NCI-H1417 (cell line): Measurements from ENCODE around the gene ETAA1.

Experiments
- DNase-seq, 3 experiments: peaks; one replicate each; lab custom pipeline; 2025; lab: John Stamatoyannopoulos, UW

ETAA1 gene

DNA sequence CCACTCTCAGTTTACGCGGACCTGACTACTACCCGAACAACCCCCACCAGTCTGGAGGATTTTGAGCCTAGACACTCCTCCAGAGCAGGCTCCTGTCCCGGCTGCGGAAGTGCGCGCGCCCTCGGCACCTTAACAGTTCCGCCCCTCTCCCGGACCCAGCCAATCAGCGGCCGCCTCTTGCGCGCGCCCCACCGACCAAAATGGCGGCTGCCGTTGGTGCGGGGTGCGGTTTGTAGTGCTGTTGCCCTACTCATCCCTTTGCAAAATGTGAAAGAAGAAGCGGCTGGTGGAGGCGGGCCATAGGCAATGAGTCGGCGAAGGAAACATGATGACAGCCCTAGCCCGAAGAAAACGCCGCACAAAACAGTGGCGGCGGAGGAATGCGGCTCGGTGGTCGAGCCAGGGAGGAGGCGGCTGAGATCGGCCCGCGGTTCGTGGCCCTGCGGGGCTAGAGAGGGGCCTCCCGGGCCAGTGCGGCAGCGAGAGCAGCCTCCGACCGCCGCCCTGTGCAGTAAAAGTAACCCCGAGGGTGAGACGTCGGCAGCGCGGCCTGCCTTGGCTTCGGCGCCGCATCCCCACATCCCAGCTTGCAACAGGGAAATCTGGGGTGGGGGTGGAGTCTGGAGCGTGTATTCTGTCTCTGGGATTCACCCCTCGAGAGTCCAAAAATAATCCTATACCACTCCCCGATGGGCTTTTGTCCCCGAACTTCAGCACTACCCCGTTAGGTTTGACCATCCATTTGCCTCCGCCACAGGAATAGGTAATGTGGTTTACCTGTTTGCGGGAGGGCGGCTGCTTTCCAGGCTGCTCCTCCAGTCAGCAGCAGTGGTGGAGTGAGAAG lies at the start of gene ETAA1:
Gene ETAA1, plus strand, starts transcription at position 191 of the 844 bp plus-strand sequence. Its CDS starts 116 bp downstream, at position 307.
- peak; percentile 92 to 96 (median 95) for DNase-seq

DNA sequence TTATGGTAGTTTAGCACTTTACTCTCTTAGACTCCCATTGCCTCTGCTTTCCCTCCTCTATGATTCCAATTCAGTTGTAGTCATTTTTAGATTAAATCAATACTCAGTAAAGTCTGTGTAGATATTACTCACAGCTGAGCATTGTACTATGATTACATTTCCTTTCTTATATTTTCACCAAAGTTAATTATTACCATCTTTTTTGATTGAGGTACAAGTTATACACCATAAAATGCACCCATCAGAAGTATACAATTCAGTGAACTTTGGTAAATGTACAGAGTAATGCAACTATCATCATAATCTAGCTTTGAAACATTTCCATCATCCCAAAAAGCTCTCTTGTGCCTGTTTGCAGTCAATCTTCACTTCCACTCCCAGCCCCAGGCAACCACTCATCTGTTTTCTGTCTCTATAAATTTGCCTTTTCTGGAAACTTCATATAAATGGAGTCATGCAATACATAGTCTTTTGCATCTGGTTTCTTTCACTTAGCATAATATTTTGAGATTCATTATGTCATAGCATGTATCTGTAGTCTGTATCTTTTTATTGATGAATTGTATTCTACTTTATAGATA lies 30.2 kb upstream of the ETAA1 start:
- DNase-seq, result no peak

DNA sequence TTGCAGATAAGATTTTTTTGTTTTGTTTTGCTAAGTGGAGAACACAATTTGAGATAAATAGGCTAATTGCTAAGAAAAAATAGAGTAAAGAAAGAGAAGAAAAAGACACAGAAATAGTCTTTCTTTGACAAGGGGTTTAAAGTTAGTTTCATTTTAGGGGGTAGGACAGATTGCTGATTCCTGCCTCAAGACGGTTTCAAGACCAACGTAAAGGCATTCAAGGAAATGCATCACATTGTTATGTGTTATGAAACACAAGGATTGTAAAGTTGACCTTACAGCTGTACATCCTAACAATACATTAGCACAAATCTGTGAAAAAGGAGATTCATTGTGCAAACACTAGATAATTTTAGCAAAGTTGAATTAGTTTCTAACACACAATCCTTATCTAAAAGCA lies 22.7 kb upstream of the ETAA1 start:
- no peak for DNase-seq

DNA sequence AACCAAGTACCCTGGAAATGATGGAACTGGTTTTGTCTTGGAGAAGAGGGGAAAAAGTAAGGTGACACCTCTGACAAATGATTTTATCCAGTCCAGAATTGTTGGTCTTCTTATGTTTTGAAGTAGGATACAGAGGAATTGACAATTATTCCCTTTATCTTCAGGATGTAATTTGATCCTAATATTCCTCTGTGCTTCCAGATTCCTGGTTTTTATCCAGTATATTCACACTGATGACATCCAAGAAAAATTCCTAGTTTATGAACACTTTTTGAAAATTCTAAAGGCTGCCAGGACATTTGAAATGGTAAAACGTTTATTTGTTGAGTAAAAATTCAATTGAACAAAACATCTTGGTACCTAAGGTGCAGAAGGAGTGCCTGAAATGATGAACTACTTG lies 22.2 kb upstream of the ETAA1 start:
- DNase-seq, result no peak

DNA sequence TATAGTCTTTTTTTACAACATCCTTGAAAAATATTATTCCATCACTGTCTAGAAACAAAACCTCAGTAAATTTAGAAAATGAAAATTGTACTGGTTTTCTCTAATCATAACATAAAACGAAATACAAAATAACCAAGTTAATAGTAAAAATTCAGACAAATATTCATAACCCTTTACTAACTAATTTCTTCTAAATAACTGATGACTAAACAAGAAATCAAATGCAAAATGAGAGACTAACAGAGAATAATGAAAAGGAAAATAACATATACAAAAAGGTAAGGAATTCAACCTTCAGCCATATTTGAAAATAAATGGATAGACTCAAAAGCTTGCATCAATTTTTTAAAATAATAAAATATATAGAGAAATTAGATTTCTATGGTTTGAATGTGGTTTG lies 18.6 kb upstream of the ETAA1 start:
- no peak for DNase-seq

DNA sequence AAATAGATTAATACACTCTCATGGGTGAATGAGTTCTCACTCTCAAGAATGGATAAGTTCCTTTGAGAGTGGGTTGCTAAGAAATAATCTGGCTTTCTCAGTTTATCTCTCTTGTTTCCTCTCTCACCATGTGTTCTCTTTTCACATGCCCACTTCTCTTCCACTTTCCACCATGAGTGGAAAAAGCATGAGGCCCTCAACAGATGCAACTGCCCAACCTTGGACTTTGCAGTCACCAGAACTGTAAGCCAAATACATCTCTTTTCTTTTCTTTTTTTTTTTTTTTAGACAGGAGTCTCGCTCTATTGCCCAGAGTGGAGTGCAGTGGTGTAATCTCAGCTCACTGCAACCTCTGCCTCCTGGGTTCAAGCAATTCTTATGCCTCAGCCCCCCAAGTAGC lies 18.1 kb upstream of the ETAA1 start:
- DNase-seq, result no peak

DNA sequence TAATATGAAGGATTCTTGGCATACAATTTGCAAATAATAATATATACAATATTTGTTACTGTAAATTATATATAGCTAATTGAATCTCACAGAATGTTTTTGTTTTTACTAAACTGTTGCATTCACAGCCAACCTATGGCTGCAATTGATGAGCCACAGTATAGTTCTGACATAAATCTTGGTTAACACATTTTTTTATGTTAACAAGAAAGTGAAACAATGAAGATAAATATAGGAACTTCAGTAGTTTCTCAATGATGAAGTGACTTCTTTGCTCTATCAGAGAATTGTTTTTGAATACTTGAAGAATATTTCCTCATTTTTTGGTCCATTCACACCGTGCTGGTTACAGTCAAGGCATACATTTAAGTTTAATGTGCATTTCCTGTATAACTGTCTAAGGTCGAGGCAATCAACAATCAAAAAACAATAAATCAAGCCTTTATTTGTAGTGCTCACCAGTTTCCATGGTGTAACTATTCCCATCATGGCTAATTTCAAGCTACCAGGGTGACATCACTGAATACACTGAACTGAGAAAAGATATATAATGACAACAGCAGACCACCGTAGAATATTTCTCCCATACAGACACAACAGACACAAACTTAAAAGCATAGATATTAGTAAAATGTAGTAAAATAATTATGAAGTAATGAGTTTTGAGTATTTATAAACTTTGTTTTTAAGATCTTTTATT lies 12.9 kb upstream of the ETAA1 start:
- peak in 1 of 3 experiments; percentile 16 for DNase-seq

DNA sequence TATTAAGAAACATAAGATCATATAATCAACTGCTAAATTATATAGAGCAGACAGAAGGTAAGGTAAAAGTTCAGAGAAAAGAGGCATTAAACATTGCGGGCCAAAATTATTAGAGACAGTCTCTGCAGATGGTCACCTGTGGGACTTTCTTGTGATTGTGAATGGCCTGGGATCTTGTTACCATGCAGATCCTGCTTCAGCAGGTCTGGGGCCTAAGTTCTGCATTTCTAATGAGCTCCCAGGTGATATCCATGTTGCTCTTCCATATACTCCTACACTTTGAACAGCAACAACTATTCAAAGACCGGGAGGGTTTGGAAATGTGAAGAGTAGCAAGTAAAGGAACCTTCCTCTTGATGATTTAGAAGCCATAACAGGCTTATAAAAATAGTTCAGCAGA lies 8.5 kb upstream of the ETAA1 start:
- DNase-seq, result no peak

DNA sequence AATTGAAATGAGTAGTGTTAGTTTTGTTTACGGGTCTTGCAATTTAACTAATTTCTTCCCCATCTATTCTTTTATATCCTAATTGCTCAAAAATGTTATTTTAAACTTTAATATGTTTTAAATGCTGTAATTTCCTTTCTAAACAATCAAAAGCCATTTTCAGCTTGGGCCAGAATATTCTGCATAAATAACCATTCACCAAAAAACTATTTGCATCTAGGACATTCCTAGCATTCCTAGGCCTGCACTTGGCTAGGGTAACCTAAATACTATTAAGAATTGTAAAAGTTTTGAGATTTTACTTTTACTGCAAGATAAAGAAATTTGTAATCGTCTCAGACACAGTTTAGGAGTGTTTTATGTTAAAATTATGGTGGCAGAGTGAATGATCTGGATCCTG lies 7.8 kb upstream of the ETAA1 start:
- no peak for DNase-seq

DNA sequence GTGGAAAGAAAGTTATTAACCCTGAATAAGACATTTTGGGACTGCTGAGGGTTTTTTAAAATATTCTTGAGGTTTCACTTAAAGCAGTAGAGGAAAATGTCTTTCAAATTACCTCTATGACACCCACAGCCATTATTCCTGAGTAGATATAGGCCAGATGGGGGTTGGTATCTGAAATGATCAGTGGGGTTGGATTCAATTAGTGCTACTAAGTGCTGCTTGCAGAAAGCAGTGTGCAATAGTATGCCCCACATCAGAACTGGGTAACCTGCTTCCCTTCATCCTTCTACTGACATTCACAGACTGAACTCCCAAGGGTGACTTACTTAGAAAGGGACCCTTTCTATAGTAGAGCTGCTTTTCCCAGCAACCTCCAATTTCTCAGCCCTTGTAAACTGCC lies 7.3 kb upstream of the ETAA1 start:
- no peak for DNase-seq

DNA sequence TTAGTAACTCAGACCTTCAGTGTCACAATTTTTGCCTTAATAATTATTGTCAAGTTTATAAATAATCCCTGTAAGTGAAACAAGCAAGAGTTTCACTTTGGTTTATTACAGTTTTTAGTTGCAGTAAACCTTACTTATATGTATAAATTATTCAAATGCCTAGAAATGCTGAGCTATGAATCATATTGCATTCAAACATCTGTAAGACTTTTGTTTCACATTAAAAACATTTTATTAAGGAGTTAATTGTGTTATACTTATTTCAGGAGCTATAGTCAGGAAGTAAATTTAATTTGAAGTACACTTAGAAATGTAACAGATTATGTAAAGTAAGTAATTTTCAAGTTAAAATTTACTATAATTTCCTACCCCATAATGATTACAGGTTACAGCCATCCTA lies 3.9 kb upstream of the ETAA1 start:
- DNase-seq, result no peak

DNA sequence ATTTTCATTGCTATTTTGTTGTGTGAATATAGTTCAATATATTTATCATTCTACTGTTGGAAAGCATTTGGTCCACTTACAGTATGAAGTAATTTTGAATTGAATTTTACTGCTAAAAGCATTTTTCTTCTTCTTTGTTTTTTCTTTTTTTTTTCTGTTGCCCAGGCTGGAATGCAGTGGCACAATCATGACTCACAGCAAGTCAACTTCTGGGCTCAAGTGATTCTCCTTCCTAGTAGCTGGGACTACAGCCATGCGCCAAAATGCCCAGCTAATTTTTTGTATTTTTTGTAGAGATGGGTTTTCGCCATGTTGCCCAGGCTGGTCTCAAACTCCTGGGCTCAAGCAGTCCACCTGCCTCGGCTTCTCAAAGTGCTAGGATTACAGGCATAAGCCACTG lies 2.4 kb upstream of the ETAA1 start:
- DNase-seq, result no peak

DNA sequence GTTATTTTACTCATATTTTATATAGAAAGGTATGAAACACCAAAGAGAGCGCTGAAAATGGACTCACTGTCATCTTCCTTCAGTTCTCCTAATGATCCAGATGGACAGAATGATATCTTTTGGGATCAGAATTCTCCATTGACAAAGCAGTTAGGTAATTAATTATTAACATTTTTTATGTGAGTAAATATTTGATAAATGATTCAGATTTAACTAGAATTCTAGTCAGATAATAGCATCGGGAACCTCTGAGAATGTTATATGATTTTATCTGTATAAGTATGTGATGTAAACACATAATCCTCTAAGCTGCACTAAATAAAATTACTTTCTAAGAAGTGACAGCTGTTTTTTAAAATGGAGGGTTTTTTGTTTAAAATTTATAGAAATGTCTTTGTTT lies 2.0 kb downstream of the ETAA1 start:
- DNase-seq, result no peak

DNA sequence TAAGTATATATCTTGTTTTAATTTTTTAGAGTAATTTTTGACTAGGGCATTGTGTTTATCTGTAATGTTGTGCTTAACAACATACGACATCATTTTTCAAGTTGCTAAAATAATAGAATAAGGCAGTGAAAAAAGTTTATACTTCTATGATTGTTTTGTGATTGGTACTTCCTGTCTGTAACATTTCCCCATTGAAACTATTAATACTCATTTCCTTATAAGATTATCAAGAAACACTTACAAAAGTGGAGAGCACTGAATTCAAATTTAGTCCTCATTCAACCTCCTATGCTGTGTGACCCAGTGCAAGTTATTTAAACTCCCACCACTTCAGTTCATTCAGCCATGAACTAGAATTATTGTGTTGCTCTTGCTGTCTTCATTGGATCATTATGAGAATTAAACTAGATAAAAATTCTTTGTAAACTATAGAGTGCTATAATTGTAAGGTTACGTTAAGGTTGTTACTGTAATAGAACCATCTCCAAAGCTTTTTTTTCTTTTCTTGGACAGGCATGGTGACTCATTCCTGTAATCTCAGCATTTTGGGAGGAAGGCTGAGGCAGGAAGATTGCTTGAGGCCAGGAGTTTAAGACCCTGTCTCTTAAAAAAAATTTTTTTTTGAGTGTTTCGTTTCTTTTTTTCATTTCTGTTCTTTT lies 2.8 kb downstream of the ETAA1 start:
- DNase-seq, result peak in 1 of 3 experiments; percentile 42

DNA sequence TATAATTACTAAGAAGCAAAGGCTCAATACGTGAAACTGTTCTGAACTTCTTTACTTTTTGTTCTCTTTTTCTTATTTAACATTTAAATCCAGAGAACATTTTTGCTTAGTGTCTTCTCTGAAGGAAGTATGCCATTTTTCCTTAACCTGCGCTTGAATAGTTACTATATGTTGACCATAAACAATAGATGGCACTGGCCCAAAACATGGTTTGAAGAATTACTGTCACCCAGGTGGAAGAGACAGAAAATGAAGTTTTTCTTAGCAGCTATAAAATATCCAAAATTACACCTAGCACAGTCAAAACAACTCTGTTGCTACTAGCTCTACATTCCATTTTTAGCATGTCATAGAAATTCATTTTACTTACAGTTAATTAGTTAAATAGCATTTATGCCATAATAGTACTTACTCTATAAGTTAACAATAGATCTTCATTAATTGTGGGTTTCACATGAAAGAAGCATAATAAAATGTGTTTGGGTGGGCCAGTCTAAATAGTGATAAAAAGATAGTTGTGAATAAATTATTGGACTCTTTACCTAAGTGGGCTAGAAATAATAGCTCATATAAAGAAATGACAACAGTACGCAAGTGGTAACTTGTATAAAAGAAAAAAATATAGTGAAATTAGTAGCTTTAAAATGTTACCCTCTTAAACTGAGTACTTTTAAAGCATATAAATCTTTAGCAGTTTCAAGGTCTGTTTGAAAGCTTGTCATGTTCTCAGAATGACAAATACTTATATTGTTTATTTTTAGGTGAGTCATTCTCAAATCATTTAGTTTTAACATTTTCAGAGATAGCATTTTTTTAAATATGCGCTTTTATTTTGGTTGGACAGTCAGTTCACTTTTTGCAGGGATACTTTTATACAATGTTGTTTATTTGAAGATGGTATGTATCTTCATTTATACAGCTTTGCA lies 3.7 kb downstream of the ETAA1 start:
- DNase-seq, result peak in 2 of 3 experiments; percentile 22 to 77

DNA sequence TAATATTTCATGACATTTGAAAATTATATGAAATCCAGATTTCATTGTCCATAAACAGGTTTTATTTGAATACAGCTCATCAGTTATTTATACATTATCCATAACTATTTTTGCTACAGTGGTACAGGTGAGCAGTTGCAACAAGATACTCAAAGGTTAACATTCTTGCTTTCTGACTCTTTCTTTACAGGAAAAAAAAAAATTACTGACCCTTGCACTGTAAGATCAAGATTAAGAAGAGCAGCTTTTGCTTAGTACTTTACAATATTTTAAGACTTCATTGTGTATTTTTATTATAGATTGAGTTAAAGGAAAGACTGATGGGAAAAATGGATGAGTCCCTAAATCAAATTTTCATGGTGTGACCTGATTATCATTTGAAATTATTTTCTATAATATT lies 11.2 kb downstream of the ETAA1 start:
- DNase-seq, result no peak

DNA sequence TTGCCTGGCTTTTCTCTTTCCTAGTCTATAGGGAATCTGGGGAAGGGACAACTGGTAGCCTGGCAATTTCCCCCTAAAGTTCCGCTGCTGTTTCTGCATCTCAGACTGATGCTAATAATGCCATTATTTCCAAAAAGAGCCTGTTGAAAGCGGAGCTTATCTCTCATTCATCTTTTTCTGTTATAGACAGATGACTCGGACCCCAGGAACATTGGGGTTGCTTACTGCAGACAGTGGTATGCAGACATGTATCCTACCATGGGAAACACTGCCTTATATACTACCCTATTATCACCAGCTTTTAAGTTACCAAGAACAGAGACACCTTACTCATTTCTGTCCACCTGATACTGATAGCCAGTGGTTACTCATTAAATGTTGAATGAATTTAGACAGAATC lies 15.3 kb downstream of the ETAA1 start:
- no peak for DNase-seq

DNA sequence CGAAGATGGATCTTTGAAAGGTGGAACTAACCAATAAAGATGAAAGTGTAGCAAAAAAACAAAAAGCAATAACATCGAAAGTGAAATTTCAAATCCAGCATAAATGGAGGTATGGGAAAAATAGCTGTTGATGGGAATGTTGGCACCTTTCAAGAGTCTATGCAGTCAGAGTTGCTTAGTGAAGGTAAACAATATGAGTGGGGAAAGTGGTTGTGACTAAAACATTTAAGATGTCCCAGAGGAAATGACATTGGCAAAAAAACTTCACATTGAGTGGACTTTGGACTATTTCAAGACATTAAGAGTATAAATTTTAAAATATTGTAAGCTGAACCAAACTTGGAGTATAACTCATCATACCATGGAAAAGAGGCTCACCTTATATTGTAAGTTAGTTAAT lies 17.7 kb downstream of the ETAA1 start:
- no peak for DNase-seq

DNA sequence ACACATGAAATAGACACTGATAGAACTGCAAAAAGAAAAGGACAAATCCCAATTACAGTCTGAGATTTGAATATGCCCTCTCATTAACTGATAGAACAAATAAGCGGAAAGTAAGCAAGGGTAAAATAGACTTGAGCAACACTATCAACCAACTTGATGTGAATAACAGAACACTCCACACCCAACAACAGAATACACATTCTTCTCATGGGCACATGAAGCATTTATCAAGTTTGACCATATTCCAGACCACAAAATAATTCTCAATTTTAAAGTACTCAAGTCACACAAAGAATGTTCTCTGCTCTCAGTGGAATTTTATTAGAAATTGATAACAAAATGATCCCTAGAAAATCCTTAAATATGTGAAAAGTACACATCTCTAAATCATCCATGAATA lies 19.0 kb downstream of the ETAA1 start:
- no peak for DNase-seq

DNA sequence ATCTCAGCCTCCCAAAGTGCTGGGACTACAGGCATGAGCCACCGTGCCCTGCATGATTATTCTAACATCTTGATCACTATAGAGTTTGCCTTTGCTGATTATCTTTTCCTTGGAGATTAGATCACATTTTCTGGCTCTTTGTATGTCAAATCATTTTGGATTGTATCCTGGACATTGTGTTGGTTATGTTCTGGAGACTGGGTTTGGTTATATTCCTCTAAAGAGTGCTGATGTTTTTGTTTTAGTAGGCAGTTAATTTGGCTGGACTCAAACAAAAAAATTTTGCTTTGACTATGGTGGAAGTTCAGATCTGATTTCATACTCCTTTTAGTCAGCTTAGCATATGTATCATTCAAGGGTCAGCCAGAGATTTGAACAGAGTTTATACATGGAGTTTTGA lies 26.4 kb downstream of the ETAA1 start:
- no peak for DNase-seq

DNA sequence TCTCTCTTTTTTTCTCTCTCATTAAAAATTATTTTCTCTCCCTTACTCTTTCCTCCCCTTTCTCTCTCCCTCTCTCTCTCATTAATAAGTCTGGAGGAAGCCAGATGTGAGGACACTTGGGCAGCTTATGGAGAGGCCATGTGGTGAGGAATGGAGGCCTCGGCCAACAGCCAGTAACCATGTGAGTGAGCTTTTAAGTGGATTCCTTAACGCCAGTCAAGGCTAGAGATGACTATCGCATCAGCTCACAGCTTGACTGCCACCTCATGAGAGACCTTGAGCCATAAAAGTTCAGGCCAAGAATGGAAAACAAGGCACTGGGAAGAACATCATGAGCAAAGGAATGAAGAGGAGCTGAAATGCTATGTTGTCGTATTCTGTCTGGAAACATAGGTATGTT lies 39.1 kb downstream of the ETAA1 start:
- no peak for DNase-seq

DNA sequence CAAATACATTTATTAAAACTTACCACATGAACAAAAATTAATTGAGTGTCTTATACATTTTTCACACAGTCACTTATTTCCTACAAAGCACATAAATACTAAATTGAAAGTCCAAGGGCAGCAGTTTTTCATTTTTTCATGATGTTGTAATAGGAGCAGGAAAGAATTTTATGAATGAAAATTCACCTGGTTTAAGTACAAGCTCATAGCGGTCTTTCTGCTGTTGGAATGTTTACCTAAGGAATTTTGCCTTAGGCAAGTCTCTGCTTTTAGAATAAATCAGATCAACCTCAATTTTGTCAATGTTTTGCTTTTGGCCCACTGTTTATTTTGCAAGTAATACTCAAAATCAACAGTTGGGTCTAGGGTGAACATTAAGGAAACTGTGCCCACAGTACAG lies 40.0 kb downstream of the ETAA1 start:
- DNase-seq, result peak in 1 of 3 experiments; percentile 65
